Sigmoid colon (tissue), 4 donors: ENCODE measurements around the gene TXNRD2.

ENCODE experiments used
- CTCF ChIP-seq, 4 experiments: fragments of 450-650 bp in 3 of 4; fragments of 200-600 bp in 1 of 4; IDR thresholded peaks; one replicate each; pipeline ENCODE4 v1.5.1; 2016 to 2019; ENCODE audit warnings: antibody characterized with exemption in 4 of 4, mild to moderate bottlenecking in 3 of 4, moderate library complexity in 2 of 4
- EP300 ChIP-seq, 4 donors: sonication (generic); formaldehyde crosslinking; IDR thresholded peaks; one replicate each; pipeline ENCODE4 v1.6.1; 2017; ENCODE audit warnings: antibody characterized with exemption in 4 of 4
- POLR2A ChIP-seq, 2 donors: fragments of 450-650 bp; IDR thresholded peaks; one replicate each; pipeline ENCODE4 v1.6.1; 2016; ENCODE audit warnings: antibody characterized with exemption in 2 of 2, mild to moderate bottlenecking in 2 of 2, moderate library complexity in 2 of 2
- POLR2AphosphoS5 ChIP-seq, 4 donors: sonication (generic); formaldehyde crosslinking; IDR thresholded peaks; one replicate each; pipeline ENCODE4 v1.6.1; 2017; ENCODE audit warnings: antibody characterized with exemption in 4 of 4

GRCh38 chr22:19960491-19961200 is 19.0 kb upstream of the TXNRD2 start:
- no peak for TF ChIP-seq CTCF (IDR thresholded peaks at IDR 0.05)
- no peak for TF ChIP-seq EP300 (IDR thresholded peaks at IDR 0.05)
- TF ChIP-seq POLR2A (IDR thresholded peaks at IDR 0.05) = no peak
- no peak for TF ChIP-seq POLR2AphosphoS5 (IDR thresholded peaks at IDR 0.05)
